SK-N-SH (cell line): Measurements from ENCODE around the gene PER2.

Experiments
- EP300 ChIP-seq, 2 experiments: IDR thresholded peaks; 2 replicates each; pipeline versions ENCODE4 v1.4.0 to v1.6.1; 2012; ENCODE audit warnings: borderline replicate concordance in 1 of 2, low read depth in 1 of 2, low read length in 1 of 2
- FOSL2 ChIP-seq: IDR thresholded peaks from 2 replicates; pipeline ENCODE4 v1.4.0; 2012; ENCODE audit warnings: low read depth, mild to moderate bottlenecking, moderate library complexity, borderline replicate concordance
- FOXJ3 ChIP-seq: sonication (generic); formaldehyde crosslinking; IDR thresholded peaks from 2 replicates; pipeline ENCODE4 v1.5.1; 2020; ENCODE audit warnings: mild to moderate bottlenecking, missing genetic modification reagents
- JUND ChIP-seq: IDR thresholded peaks from 2 replicates; pipeline ENCODE4 v1.4.0; 2012
- POLR2AphosphoS5 ChIP-seq: IDR thresholded peaks from 2 replicates; pipeline ENCODE4 v1.6.1; 2012; ENCODE audit warnings: low read depth, low read length
- RAD21 ChIP-seq: IDR thresholded peaks from 2 replicates; pipeline ENCODE4 v1.6.1; 2012; ENCODE audit warnings: mild to moderate bottlenecking, low read length
- TCF12 ChIP-seq: IDR thresholded peaks from 2 replicates; pipeline ENCODE4 v1.4.0; 2012
- TF ChIP-seq, protein P1 (sequence below): IDR thresholded peaks from 2 replicates; pipeline ENCODE4 v1.4.0; 2012; ENCODE audit warnings: low read depth, borderline replicate concordance
- TF ChIP-seq, protein P2 (sequence below): fragments of 200-600 bp; sonication (generic); IDR thresholded peaks from 2 replicates; pipeline ENCODE4 v1.6.1; 2017; ENCODE audit warnings: antibody characterized with exemption, mild to moderate bottlenecking, moderate library complexity
- TF ChIP-seq, protein P3 (sequence below): fragments of 150-350 bp; IDR thresholded peaks from 2 replicates; pipeline ENCODE4 v1.6.1; 2017; ENCODE audit warnings: antibody characterized with exemption, low read length, low read depth, borderline replicate concordance

DNA sequence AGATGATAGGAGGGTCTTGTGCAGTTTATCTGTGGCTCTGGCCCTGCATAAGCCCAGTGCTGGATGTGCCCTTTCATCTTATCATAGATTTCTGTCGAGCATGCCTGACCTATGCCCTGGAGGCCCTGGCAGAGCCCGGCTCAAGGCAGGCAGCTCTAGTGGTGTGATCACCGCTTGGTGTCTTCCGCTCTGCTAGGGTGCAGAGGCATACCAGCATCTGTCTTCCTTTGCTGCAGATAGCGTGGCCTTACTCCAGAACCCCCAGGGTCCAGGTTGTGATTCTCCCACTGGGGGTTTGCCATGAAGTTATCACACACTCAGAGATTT, 18.2 kb upstream of the PER2 start:
- TF ChIP-seq, protein P1, sequence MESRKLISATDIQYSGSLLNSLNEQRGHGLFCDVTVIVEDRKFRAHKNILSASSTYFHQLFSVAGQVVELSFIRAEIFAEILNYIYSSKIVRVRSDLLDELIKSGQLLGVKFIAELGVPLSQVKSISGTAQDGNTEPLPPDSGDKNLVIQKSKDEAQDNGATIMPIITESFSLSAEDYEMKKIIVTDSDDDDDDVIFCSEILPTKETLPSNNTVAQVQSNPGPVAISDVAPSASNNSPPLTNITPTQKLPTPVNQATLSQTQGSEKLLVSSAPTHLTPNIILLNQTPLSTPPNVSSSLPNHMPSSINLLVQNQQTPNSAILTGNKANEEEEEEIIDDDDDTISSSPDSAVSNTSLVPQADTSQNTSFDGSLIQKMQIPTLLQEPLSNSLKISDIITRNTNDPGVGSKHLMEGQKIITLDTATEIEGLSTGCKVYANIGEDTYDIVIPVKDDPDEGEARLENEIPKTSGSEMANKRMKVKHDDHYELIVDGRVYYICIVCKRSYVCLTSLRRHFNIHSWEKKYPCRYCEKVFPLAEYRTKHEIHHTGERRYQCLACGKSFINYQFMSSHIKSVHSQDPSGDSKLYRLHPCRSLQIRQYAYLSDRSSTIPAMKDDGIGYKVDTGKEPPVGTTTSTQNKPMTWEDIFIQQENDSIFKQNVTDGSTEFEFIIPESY: no peak
- TF ChIP-seq JUND (no peak), FOXJ3 (no peak), EP300 (IDR thresholded peaks at IDR 0.05; ENCODE audit: borderline replicate concordance in 1 of 2, low read depth in 1 of 2, low read length in 1 of 2) (no peak), RAD21 (no peak), FOSL2 (no peak), POLR2AphosphoS5 (no peak), TCF12 (no peak)
- TF ChIP-seq, protein P2, sequence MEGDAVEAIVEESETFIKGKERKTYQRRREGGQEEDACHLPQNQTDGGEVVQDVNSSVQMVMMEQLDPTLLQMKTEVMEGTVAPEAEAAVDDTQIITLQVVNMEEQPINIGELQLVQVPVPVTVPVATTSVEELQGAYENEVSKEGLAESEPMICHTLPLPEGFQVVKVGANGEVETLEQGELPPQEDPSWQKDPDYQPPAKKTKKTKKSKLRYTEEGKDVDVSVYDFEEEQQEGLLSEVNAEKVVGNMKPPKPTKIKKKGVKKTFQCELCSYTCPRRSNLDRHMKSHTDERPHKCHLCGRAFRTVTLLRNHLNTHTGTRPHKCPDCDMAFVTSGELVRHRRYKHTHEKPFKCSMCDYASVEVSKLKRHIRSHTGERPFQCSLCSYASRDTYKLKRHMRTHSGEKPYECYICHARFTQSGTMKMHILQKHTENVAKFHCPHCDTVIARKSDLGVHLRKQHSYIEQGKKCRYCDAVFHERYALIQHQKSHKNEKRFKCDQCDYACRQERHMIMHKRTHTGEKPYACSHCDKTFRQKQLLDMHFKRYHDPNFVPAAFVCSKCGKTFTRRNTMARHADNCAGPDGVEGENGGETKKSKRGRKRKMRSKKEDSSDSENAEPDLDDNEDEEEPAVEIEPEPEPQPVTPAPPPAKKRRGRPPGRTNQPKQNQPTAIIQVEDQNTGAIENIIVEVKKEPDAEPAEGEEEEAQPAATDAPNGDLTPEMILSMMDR: no peak
- TF ChIP-seq, protein P3, sequence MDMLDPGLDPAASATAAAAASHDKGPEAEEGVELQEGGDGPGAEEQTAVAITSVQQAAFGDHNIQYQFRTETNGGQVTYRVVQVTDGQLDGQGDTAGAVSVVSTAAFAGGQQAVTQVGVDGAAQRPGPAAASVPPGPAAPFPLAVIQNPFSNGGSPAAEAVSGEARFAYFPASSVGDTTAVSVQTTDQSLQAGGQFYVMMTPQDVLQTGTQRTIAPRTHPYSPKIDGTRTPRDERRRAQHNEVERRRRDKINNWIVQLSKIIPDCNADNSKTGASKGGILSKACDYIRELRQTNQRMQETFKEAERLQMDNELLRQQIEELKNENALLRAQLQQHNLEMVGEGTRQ: no peak
